HS-27A (cell line): ENCODE measurements around the gene HOMEZ.

Experiments used
- DNase-seq: peaks from one replicate; pipeline ENCODE4 v3.0.0-alpha.2; 2012; ENCODE audit warnings: low read depth, missing footprints

Gene HOMEZ

GRCh38 chr14:23307687-23308644, 22.0 kb upstream of the HOMEZ start:
- no peak for DNase-seq

GRCh38 chr14:23307146-23307530, 21.2 kb upstream of the HOMEZ start:
- no peak for DNase-seq

- DNase-seq, result peak; percentile 82
Observed at GRCh38 chr14:23306412-23307145, 20.6 kb upstream of the HOMEZ start, which contains the start of gene BCL2L2. Gene BCL2L2, plus strand, starts transcription at chr14:23306833. Its CDS starts 935 bp downstream, at chr14:23307768.

- DNase-seq, result no peak
Observed at GRCh38 chr14:23302290-23303225, 16.6 kb upstream of the HOMEZ start, which contains the start of gene PPP1R3E. Gene PPP1R3E, minus strand, starts transcription at chr14:23302859. Its CDS starts 283 bp downstream, at chr14:23302576.

GRCh38 chr14:23301969-23302289, 16.0 kb upstream of the HOMEZ start:
- no peak for DNase-seq

GRCh38 chr14:23301288-23301968, 15.5 kb upstream of the HOMEZ start:
- DNase-seq, result peak; percentile 94

GRCh38 chr14:23300687-23301223, 14.8 kb upstream of the HOMEZ start:
- no peak for DNase-seq

GRCh38 chr14:23299986-23300686, 14.2 kb upstream of the HOMEZ start:
- no peak for DNase-seq

- no peak for DNase-seq
Observed at GRCh38 chr14:23299211-23299957, 13.5 kb upstream of the HOMEZ start.

GRCh38 chr14:23297611-23298277, 11.8 kb upstream of the HOMEZ start:
- DNase-seq, result no peak

- no peak for DNase-seq
Observed at GRCh38 chr14:23297096-23297495, 11.2 kb upstream of the HOMEZ start.

- no peak for DNase-seq
Observed at GRCh38 chr14:23296012-23296777, 10.3 kb upstream of the HOMEZ start.

- DNase-seq, result no peak
Observed at GRCh38 chr14:23294734-23295561, 9.0 kb upstream of the HOMEZ start.

- DNase-seq, result no peak
Observed at GRCh38 chr14:23286902-23287479, 1.1 kb upstream of the HOMEZ start.

GRCh38 chr14:23285530-23286019, 357 bp downstream of the HOMEZ start:
- DNase-seq, result no peak

- DNase-seq, result no peak
Observed at GRCh38 chr14:23284654-23285529, 1.0 kb downstream of the HOMEZ start.
